AG08395 (cell line): ENCODE results near the gene LRRC15.

Source experiments
- DNase-seq: peaks from one replicate; pipeline ENCODE4 v3.0.0; 2012; ENCODE audit warnings: mixed read lengths, low spot score

LRRC15 gene

DNA sequence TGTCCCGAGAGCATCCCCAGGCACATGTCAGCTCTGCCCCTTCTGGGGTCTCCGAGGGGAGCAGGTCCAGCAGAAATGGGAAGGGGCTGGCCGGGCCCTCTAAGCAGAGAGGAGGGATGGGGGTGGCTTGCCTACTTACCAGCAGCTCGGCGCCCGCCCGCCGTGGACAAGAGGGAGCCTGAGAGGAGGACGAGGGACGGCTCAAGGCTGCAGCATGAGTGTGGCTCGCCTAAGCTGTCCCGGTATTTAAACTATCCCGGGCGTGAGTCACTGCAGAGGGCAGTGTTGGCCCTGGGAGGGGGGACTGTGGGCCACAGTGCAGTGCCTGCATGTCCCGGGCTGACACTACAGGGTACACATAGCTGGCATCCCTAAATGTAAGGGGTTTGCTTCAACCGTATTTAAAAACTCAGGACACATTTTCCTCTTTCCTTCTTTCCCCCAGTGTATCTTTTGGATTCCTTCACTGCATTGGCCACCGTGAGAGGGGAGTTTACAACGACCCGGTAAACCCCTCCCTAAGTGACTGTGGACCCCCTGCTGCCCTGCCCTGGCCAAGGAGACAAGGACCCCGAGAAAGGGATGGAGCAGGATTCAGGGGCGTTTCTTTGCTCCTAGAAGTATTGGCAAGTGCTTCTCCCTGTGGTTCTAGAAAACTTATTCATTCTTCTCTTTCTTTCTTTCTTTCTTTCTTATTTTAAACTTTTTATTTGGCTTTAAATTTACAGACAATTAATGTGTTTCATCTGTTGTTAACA, at the start of gene LRRC15:
TSS of gene LRRC15 (minus strand) at position 222 of the 758 bp plus-strand sequence. CDS start 8,700 bp downstream, outside the sequence.
- DNase-seq, result peak; percentile 87

DNA sequence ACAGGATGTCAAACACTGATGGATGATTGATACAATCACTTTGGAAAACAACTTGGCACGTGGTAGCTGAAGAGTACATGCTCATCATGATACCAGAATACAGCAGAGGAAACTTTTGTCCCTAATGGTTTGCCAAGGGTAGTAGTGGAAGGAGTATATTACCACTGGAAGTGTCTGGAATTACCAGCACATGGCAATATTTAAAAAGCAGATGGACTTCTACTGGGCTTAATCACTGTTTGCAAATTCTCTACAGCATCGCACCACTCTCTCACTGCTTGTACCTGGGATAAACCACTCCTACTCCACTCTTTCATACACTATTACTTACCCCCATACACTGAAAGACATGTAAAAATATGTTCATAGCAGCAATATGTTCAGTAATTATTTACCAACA, 49.1 kb upstream of the LRRC15 start:
- no peak for DNase-seq

DNA sequence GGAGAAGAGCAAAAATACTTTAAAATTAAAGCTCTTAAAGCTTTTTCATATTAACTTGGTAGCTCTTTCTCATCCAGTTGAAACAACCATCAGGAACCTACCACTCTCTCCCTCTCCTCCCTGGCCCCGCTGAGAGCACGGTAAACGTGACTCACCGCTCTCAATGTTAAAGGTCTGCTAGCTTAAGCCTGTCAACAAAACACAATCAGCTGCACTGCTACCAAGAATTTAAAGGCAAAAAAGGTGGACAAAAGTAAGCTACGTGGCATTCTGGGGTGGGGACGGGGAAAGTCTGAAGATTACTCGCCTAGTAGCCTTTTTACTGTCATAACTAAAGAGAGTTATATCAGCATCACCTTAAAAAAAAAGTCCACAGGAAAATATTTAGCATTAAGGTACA, 37.9 kb upstream of the LRRC15 start:
- DNase-seq, result no peak

DNA sequence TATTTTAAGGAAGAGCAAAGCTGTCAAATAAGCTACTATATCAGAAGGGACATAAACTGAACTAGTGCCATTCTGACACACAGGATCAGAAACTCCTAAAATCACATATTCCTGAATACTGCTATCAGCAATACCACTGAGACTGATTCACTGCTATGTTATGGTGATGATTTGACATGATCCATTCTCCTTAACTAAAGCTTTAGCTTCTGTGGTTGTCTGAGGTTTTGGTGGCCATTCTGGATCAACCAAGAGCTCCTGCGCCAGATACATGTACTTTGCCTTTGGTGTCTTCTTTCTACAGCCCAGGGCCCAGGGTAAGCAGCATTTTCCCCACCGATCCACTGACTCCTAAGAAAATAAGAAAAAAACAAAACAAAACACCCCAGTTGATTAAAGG, 36.2 kb upstream of the LRRC15 start:
- DNase-seq, result no peak

DNA sequence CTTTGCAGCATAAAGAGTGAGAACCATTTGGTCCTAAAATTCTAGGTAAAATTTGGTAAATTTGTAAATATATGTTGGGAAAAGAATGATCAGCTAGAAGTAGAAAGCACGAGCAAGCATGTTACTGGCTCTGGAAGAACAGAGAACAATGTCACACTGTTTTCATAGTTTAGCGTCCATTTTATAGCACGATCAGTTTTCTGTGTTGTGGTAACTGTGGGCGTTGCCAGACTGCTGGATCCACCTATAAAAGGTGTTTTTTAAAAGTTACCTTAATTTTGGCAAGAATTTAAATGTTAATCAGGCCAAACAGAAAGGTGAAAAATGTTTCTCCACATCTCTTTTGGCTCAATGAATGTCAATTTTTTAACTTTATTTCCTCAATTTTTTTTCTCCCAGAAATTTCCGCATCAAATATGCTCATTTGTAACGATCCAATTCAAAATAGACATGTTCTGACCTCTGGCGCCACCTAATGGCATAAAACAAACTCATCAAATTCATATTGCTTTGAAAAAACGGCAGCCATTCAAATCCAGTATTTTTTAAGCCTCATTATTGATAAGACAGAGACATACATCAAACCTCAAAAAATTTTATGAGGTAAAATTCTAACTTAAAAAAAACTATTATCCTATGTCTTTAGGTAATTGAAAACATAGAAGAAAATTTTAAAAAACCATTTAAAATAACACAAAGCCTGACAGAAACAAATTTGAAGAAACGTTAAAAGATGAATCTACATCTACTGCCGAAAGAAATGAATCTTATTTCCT, 35.0 kb upstream of the LRRC15 start:
- peak; percentile 42 for DNase-seq

GRCh38 chr3:194401868-194402329, 32.4 kb upstream of the LRRC15 start:
- DNase-seq, result no peak

- DNase-seq, result no peak
Measured at GRCh38 chr3:194401346-194401745, 31.8 kb upstream of the LRRC15 start.

- DNase-seq, result no peak
Measured at GRCh38 chr3:194399874-194400411, 30.4 kb upstream of the LRRC15 start.

DNA sequence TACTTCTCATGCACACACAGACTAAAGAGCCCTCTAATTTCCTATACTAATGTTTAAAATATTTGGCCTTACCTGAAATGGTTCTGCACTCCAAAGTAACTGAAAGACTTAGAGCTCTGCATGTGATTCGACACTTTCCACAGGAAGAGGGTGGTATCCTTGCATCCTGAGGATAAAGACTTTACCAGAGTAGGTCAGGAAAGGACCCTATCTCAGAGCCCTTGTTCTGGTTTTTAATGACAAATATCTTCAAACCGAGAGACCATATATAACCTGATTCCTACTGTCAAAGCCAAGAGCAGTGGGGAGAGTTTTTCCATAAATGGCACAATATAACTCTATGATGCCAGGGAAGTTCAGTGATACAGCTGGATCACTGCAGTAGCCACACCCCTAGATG, 29.6 kb upstream of the LRRC15 start, which contains the start of gene GP5:
TSS of gene GP5 (minus strand) at position 101 of the 400 bp plus-strand sequence. CDS start 984 bp downstream, outside the sequence.
- DNase-seq, result no peak

DNA sequence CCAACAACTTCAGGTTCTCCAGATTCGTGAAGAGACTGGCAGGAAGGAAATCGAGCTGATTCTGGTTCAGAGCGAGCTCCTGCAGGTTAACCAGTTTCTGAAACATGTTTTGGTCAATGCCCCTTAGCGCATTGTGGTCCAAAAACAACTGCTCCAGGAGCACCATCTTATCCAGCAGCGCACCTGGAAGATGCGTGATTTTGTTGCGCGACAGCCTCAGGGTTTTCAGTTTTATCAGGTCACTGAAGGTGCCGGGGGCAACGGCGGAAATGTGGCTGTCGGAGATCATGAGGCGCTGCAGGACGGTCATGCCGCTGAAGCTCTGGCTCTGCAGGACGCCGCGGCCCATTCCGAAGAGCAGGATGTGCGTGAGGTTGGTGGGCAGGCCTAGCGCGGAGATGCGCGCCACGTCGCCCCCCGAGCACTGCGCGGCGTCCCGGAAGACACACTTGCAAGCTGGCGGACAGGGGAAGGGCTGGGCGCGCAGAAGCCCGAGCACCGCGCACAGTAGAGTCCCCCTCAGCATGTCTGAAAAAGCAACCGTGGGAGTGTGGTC, 28.3 kb upstream of the LRRC15 start:
- no peak for DNase-seq

DNA sequence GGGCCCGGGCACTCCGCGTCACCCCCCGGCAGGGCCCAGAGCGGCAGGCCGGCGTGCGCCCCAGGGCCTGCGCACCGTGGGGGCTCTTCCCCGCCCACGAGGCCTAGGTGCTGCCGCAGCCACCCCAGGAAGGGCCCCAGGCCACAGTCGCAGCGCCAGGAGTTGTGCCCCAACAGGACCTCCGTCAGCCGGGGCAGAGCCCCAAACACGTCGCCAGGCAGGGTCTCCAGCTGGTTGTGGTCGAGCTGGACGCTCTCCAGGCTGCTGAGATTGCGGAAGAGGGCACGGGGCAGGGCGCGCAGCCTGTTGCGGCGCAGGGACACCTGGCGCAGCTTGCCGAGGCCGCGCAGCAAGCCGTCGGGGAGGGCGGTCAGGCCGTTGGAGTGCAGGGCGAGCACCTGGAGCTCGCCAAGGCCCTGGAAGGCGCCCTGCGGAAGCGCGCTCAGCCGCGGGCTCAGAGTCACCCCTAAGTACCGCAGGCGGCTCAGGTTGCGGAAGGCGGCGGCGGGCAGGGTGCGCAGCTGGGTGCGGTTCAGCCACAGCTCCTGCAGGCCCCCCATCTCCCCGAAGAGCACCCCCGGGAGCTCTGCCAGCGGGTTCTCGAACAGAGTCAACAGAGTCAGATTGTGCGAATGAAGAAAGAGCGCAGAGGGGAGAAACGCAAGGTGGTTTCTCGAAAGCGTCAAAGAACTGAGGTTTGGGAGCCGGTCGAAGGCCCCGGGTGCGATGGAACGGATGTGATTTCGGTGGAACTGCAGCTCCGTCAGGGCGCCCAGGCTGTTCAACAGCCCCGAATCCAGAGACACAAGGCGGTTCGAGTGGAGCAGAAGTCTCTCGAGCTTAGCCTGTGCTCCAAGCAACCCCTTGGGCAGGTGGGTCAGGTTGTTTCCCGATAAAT, 27.6 kb upstream of the LRRC15 start:
- no peak for DNase-seq

DNA sequence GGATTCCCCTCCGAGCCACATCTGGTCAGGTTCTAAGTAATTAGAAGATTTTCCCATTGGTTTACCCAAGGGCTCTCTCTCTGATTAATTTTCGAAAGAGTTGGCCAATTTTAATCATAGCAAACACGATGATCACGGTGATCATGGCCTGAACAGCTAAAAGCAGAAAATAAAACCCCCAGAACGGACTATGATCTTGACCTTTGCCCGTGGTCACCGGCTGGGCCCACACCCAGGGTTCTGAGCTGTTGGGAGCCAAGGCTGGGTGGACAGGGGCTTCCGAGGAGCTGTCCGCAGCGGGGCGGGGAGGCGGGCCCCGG, 27.0 kb upstream of the LRRC15 start:
- DNase-seq, result no peak

DNA sequence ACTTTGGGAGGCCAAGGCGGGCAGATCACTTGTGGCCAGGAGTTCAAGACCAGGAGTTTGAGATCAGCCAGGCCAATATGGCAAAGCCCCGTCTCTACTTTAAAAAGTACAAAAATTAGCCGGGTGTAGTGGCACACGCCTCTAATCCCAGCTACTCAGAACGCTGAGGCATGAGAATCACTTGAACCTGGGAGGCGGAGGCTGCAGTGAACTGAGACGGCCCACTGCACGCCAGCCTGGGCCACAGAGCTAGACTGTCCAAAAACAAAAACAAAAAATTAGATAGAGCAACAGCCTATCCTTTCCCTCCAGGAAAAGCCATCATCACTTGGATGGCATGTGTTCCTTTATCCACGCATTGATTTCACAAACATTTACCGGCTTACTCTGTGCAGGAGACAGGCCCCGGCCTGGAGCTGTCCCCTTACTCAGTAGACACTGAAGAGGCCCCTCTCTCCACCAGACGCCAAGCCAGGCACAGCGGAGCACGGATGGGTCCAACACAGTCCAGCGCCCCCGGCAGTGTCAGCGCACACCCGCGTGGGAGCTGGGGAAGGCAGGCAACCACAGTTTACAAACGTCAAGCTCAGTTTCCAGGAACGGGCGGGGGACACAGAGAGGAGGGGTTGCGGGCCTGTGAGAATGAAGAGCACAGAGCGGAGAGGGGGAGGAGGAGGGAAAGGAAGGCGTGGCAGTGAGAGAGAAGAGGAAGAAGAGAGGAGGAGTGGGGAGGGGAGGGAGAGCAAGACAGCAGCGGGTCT, 26.4 kb upstream of the LRRC15 start:
- DNase-seq, result peak; percentile 45

GRCh38 chr3:194395212-194395611, 25.7 kb upstream of the LRRC15 start:
- no peak for DNase-seq

DNA sequence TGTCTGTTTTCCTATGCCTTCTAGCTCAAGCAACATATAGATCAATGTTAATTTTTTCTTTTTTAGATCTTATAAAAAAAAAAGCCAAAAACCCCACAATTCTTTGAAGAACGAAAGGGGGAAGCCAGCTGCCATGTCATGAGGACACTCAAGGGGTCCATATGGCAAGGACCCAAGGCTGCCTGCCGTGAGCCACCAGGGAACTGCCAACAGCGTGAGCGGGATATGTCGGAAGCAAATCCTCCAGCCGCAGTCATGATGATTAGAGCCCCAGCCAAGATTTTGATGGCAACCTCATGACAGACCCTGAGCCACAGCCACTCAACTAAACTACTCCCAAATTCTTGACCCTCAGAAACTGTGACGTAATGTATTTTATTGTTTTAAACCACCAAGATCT, 23.0 kb upstream of the LRRC15 start:
- DNase-seq, result no peak

GRCh38 chr3:194390835-194391234, 21.3 kb upstream of the LRRC15 start:
- DNase-seq, result no peak

DNA sequence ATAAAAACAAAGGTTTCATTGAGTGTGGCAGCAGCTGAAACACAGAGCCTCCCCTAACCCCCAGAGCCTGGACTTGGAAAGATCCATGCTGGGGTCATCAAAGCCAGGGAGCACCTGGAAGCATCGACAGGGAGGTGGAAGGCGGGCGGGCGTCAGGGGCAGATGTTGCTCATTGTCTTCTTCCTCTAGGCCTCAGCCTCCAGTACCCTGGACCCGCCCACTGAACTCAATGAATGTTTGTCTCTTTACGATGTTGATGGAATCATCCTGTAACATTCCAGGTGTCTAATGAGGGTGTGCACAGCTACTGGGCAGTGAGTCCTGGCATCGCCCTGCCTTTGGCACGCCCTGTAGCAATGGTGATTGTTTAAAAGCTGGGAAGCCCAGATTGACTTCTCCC, 19.7 kb upstream of the LRRC15 start:
- no peak for DNase-seq

DNA sequence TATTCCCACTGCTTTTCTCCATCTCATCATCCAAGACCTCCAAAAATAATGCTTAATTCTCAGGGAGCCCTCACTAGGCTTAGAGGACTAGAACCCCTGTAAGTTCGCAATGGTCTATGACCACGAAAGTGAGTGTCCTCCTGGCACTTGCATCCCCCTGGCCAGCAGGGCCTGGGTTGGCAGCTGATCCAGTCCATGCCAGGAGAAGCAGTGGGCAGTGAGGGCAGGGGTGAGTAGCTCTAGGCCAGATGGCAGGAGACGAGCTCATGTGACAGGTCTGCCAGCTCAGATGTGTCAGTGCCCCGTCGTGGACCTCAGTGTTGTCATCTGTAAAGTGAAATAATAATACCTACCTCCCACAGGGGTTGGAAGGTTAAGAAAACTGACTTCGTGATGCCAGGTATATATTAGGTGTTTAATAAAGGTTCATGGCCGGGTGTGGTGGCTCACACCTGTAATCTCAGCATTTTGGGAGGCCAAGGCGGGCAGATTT, 18.4 kb upstream of the LRRC15 start:
- DNase-seq, result no peak

GRCh38 chr3:194387276-194387675, 17.7 kb upstream of the LRRC15 start:
- no peak for DNase-seq

GRCh38 chr3:194386648-194387047, 17.1 kb upstream of the LRRC15 start:
- no peak for DNase-seq

GRCh38 chr3:194386066-194386465, 16.5 kb upstream of the LRRC15 start:
- DNase-seq, result no peak
